Skin epidermis (tissue), 12 donors: ENCODE results near the gene MACROD2.
"Not testable (repeated sequence)": the region's sequence is repeated elsewhere in the genome, so short reads cannot be mapped to it uniquely, and the experiment has no call there.

Source experiments
- H3K27ac ChIP-seq, 21 experiments: fragments of 200-600 bp; sonication (generic) in 11 of 21; one replicate each; pipeline ENCODE4 v1.5.0; 2020; ENCODE audit warnings: mild to moderate bottlenecking in 3 of 21, inconsistent platforms in 2 of 21, moderate library complexity in 2 of 21
- H3K4me3 ChIP-seq, 7 experiments: fragments of 200-600 bp; sonication (generic) in 2 of 7; one replicate each; pipeline ENCODE4 v1.5.0; 2020; ENCODE audit warnings: inconsistent platforms in 2 of 7, mild to moderate bottlenecking in 2 of 7, moderate library complexity in 1 of 7

MACROD2 gene

DNA sequence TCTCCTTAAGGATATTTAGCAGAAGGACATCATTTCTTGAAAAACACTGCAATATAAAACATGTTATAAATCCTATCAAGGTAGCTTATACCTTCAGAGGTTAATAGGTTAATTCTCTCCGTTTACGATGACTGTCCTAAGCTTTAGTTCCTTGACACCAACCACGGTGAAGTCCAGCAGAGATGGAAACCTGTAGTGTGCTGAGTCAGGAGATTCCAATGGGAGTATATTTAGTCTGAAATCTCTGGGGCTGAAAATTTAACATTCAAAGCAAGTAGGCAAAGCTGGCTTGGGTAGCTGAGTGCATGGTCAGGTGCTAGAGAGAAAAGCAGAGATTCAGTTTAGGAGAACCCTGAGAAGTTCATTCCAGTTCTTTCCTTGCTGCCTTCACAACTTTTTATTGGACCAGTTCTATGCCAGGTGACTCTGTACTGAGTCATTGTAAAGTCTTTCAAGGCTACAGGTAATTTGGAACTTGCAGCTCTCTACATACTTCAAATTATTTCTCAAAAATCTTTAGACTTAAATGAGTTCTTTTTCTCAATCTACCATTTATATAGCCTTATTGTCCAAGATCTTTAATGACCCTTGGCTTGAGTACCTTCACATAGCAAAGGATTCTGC is 1351.5 kb downstream of the MACROD2 start:
- Histone ChIP-seq H3K4me3 (no peak overlapping the region), H3K27ac (no peak overlapping the region)

DNA sequence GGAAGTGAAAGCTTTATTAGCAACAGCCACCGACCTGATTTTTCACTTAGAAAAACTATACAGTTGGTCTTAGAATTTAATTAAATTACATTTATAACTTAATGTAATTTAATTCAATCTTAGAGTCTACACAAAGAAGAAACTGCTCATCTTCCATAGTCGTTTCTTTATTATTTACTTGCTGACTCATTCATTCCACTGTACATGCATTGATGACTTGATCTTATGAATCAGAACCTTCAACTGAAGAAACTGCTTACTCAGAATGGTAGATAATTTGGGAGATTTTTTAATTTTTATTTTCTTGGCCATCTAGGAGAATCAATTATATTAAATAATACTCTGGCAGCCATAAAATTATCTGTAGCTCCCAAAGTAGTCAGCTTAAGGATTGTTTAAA is 1363.7 kb downstream of the MACROD2 start:
- H3K4me3 ChIP-seq, result no peak overlapping the region
- no peak overlapping the region for H3K27ac ChIP-seq

DNA sequence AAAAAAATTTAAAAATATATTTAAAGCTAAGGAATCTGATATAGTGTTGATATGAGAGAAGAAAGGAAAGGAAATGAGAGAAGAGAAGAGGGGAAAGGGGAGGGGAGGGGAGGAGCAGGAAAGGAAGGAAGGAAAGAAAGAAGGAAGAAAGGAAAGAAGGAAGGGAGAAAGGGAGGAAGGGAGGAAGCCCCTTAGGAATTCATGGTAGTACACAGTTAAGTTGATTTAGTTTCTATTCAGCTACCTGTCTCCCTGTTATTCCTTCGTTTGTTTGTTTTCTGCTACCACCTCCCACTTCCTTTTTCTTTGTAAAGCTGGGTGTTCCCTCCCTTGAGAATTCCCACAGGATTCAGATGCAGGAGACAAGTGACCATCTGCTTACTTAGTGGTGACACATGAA is 1367.5 kb downstream of the MACROD2 start:
- Histone ChIP-seq H3K4me3 (no peak overlapping the region), H3K27ac (no peak overlapping the region)

DNA sequence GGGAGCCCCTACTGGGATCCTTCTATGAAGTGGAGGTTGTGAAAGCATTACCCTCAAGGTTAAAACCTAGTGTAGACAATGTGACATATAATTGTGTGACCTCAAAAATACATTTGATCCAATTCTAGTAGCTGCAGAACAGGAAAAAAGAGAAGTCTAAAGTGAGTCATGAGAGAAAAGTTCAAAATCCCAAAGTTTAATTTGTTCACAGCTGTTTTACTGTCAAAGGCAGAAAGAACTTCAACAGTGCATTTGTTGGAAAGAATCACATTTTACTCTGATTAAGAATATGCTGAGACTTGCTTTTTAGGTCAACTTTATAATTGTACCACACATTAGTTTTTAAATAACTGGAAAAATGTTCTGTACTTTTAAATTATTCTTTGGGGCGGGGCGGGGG is 1369.5 kb downstream of the MACROD2 start:
- H3K4me3 ChIP-seq, result no peak overlapping the region
- H3K27ac ChIP-seq, result no peak overlapping the region

DNA sequence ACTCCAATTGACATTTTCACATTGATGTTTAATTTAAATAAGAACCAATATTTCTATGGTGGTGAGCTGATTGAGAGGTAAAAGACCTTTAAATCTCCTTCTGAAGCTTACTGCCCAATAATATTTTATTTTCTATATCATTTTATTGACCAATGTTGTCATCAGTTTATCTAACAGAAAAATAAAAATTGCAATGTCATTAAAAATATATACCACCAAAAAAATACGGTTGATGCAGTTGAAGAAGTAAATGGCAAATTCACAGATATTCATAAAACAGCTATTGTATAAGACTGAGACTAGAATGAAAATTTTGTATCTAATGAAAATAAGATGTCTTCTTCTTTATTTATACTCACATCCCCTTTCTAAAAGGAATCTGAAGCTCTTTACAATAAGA is 1375.1 kb downstream of the MACROD2 start:
- Histone ChIP-seq H3K4me3 (no peak overlapping the region), H3K27ac (no peak overlapping the region)

DNA sequence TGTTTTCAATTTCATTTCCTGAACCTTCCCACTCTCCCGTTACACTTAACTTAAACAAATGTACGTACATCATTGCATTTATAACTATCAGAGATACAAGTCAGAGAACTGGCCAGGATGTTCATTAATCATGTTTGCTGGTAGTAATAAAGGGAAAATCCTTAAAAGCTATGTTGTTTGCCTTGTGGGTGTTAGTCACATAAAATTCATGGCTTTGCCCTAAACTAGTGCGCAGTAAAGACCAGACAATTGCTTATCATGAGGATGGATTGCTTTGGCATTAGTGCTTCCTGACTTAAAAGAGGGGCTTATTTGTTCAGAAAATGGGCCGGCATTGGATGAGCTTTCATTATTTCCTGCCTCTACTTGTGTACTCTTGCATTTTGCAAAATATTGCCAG is 1379.4 kb downstream of the MACROD2 start:
- no peak overlapping the region for H3K4me3 ChIP-seq
- H3K27ac ChIP-seq, result no peak overlapping the region

DNA sequence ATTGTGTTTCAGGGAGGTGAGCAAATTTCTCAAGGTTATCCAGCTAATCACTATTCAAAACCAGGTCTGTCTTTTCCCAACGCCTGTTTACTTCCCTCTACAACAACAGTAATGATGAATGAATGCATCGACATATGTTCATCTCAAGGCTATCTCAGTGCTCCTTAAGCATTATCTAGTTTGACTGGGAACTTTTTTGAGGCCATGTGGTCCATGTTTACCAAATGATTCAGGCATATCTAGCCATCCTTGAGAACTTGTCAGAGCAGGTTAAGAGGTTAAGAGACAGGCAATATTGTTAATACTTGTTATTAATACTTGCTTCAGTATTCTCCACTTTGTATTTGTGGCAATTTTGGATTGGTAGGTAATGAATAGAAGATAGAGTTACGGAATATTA is 1380.5 kb downstream of the MACROD2 start:
- Histone ChIP-seq H3K27ac (no peak overlapping the region), H3K4me3 (no peak overlapping the region)

DNA sequence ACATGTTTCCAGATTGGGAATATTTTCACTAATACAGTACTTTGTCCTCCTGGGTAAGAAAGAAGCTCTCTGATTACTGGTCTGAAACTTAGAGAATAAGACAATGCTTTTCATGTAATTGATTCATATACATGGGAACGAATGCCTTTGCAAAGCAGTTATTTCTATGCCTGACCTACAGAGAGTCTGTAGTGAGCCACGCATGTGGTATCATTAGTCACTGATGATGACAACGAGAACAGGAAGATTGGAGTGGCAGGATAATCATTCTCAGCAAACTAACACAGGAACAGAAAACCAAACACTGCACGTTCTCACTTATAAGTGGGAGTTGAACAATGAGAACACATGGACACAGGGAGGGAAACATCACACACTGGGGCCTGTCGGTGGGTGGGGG is 1382.3 kb downstream of the MACROD2 start:
- H3K27ac ChIP-seq, H3K4me3 ChIP-seq: not testable (repeated sequence)

DNA sequence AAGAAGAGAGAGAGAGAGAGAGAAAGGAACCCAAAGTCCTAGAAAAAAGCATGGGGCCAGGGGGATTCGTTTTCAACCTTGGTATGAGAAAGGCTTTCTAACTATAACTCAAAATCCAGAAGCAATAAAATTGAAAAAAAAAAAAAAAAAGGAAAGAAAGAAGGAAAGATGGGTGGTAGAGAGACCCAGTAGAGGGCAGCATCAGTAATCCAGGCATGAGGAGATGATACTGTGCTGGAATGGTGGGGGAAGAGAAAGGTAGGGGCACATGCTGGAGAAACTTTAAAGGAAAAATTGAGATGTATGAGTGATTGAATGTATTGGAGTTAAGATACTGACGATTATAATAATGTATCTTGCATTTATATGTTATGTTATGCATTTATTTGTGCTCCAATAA is 1382.8 kb downstream of the MACROD2 start:
- Histone ChIP-seq H3K27ac (no peak overlapping the region), H3K4me3 (no peak overlapping the region)

DNA sequence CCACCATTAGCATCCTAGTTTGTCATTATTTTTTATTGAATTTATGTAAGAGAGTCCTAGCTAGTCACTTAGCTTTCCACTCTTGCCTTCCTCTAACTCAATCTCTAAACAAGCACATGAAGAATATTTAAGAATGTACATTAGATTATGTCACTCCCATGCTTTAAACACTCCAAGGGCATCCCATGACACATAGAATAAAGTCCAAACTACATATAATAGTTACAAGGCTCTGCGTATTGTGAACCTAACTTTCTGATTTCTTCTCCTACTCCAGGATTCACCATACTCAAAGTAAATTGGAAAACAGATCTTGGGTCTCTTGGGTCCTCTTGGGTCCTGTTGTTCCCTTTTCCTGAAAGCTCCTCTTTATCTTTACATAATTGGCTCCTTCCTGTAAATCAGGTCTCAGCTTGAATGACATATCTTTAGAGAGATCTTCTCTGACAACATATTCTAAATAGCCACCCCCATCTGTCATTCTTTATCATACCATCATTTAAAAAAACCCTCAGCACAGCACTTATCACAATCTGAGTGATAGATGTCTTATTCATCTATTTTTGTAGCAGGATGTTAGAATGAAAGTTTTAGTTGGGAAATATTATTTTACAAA is 1384.5 kb downstream of the MACROD2 start:
- no peak overlapping the region for H3K4me3 ChIP-seq
- no peak overlapping the region for H3K27ac ChIP-seq

DNA sequence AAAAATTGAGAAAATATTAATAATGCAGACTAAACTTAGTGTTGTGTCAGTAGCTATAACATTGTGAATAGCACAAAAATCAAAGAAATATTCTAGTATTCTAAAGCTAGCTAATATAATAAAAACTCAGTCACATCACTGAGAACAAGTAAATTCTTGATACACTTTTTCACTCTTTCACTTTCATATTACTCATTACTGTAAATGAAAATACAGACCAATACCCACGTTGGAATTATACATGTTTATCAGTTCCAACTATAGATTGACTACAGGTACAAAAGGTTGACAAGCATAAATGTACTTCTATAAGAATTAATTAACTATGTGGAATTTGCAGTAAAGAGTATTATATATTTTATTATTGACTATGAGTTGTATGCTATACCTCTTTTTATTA is 1385.5 kb downstream of the MACROD2 start:
- H3K4me3 ChIP-seq, result no peak overlapping the region
- H3K27ac ChIP-seq, result no peak overlapping the region

DNA sequence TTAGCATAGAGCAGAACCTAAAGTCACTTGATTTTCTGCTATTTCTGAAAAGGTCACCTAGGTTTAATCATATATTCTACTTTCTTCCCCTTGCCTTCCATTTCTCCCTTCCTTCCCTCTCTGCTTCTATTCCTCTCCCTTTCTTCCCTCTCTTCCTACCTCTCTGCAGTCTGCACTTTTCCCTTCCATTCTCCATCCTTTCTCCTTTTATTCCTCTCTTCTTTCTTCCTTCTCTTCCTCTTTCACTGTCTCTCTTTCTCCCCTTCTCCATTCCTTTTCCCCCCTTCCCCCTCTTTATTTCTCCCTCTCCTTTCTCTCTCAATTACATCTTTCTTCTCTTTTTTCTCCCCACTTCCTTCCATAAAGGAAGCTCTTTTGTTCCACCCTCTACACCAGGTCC is 1391.9 kb downstream of the MACROD2 start:
- no peak overlapping the region for H3K27ac ChIP-seq
- no peak overlapping the region for H3K4me3 ChIP-seq

DNA sequence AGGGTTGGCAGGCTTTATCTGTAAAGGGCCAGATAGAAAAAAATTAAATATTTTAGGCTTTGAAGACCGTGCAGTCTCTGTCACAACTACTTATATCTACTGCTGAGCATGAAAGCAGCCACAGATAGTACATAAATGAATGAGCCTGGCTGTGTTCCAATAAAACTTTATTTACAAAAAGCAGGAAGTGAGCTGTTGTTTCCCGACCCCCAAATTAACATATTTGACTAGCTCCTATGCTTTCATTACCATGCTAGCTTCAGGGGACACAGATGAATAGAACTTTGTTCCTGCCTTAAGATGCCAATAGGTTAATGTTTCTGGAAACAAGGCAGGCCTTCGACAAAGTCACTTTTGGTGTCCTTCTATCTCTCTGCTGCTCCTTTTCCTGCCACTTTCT is 1400.1 kb downstream of the MACROD2 start:
- H3K4me3 ChIP-seq, result no peak overlapping the region
- H3K27ac ChIP-seq, result no peak overlapping the region

DNA sequence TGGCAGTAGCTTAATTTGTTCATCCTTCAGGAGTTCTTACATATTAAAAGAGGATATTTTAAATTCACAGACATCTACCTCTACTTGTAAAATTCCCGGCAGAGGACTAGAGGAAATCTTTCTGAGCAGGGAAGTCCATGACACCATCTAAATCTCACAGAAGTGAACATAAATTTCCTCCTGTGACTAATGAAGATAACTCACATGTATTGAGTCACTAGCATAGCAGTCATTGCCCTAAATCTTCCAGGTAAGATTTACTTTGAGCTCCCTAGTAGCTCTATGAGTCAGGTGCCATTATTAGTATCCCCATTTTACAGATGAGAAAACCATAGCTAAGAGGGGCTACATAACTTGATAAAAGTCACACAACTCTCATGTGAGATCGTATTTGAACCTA is 1400.7 kb downstream of the MACROD2 start:
- H3K4me3 ChIP-seq, result no peak overlapping the region
- no peak overlapping the region for H3K27ac ChIP-seq

DNA sequence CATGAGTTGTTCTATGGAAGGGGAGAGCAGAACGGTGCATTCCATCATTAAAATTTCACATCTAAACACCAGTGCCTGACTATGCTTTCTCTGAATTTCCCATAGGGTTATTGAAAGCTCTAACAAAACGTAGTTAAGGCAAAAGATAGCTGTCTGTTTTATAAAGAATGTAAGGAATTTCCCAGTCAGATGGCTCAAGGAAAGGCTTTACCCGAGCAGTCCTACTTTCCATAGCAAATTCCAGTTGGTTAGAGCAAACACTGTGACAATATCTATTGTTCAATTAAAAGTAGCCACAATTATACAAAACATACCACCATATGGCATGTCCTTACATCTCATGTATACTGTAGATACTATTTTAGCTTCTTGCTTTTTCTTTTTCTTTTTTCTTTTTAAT is 1401.6 kb downstream of the MACROD2 start:
- Histone ChIP-seq H3K4me3 (no peak overlapping the region), H3K27ac (no peak overlapping the region)

DNA sequence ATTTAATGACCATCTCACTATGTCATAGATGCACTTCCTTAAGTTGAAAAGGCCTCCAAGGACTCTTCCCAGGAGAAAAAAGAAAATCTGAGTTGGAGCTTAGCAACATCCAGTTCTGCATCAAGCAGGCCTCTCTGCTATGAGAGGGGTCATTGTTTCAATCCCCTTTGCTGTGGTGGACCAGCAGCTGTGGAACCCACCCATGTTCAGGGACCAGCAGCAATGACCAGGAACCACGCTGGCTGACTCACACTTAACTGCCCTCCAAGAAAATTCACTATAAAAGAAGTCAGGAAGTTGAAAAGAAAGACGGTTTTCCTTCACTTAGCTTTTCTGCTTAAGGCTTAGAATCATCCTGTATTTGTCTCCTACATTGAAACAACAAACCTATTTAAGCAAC is 1404.5 kb downstream of the MACROD2 start:
- no peak overlapping the region for H3K4me3 ChIP-seq
- H3K27ac ChIP-seq, result no peak overlapping the region

DNA sequence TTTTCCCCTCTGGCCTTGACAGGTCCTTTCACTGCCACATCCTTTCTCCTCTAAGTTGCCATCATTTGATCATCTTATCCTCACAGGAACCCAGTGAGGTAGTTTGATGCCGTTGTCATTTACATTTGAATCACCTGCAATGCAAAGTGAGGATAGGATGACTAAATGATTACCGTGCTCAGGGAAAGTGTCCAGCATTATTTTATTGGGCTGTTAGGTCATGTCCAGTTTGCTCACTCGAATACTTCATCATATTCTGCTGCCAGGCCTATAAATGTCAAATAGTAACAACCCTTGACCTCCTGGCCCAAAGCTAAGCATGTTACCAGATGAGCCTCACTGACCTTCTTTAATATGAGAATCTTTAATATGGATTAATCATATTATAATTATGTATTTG is 1410.8 kb downstream of the MACROD2 start:
- no peak overlapping the region for H3K4me3 ChIP-seq

DNA sequence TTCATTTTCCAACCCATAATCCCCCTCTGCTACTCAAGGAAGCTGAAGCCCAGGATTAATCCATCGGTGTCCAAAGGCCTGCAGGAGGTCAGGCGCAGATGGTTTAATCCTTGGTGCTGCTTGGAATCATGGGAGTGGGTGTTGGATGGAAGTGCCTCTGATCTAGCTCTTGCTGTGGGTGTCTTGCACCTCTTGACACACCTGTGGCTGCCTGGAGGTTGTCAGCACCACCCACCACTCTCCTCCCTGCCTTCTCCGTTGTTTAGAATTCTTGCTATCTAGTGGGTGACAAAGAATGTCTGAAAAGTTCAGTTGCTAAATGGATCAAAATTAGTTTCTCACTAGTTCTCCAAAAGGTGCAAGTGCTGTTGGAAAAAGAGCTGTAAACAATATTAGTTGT is 1416.5 kb downstream of the MACROD2 start:
- H3K4me3 ChIP-seq, result no peak overlapping the region
- H3K27ac ChIP-seq, result no peak overlapping the region

More for the DNA sequence above, 1410.8 kb downstream of the MACROD2 start:
- no peak overlapping the region for H3K27ac ChIP-seq

DNA sequence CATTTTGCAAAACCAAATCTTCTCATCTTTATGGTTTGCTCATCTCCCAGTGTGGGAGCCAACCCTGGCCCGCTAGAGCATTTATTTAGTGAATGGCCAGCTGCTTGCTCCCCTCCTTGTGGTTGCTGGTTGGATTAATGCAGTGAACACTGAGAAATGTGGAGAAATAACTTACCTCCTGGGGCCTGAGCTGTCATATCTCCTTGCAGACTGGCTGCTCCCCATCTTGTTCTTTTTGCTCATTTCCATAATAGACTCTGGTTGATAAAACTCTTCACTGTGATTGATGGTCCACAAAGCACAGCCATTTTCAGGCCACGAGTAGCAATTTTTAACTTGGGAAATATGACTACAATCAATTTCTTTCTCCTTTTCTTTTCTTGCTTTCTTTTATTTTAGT is 1420.6 kb downstream of the MACROD2 start:
- H3K27ac ChIP-seq, result no peak overlapping the region
- no peak overlapping the region for H3K4me3 ChIP-seq

DNA sequence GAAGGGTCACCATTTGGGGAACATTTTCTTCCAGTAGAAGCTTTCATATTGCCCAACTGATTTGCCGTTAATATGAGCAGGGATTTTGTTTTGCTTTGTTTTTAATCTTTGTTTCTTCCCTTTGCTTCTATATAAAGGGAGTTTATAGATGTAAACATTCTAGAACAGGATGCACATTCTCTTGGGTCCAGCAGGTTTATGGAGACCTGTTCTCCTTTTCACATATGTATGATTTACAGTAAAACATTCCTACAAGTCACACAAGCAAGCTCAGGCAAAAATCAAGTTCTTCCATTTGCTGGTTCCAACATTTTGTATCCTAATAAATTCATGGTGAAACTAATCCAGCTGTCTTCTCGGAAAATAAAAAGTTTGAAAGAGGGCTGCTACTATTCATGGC is 1424.5 kb downstream of the MACROD2 start:
- Histone ChIP-seq H3K4me3 (no peak overlapping the region), H3K27ac (no peak overlapping the region)

DNA sequence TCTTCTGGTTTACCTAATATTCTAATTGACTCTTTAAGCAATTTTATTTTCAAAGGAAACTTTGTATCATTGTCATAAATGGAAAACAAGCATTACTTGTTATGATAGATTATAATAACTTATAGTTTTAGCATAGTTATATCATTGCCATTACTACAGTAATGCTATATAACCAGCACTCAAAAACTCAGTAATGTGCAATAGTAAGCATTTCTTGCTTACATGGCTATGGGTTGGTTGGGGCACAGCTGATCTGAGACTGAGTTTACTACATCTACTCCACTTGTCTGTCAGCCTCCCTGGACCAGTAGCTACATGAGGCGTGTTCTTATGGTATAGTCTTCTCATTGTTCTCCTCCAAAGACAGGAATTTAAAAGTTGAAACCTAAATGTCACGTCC is 1427.7 kb downstream of the MACROD2 start:
- no peak overlapping the region for H3K4me3 ChIP-seq
- H3K27ac ChIP-seq, result no peak overlapping the region

DNA sequence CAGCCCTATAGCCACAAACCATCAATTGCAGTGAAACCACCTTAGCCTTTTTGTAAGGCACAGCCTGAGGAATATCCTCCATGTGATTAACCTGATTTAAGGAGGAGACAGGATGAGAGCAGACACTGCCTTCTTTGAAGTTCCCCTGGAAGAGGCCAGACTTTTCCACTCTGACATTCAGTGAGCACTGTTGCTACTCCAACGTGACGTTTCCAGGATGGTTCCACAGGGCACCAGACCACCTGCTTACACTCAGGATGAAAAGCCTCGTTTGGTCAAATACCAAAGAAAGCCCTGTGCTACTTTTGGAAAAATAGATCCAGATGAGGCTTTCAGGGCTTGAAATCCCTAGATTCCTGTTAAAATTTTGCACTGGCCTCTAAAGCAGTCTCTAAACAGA is 1444.2 kb downstream of the MACROD2 start:
- no peak overlapping the region for H3K4me3 ChIP-seq
- no peak overlapping the region for H3K27ac ChIP-seq
